ENCODE data around the gene SLC25A47. TPM values are rescaled to one million over a fixed set of nuclear protein-coding genes. Genes with fewer than 3 reads are reported as not detected.

The SLC25A47 gene
- total and polyA plus RNA-seq, 2 of the 4 experiments (the other 2 are of a cell fraction), result not detected

DNA sequence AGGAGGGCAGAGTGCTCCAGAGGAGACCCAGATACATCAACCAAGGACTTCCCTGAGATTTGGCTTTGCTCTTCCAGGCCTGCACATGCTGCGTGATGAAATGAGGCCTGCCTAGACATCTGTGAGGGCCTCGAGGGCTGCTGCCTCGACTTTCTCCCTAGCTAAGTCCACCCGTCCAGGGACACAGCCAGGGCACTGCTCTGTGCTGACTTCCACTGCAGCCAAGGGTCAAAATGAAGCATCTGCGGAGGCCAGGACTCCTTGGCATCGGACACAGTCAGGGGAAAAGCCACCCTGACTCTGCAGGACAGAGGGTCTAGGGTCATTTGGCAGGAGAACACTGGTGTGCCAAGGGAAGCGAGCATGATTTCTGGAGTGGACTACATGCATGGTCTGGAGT is 10.7 kb downstream of the SLC25A47 start:
- Histone ChIP-seq H3K9me3 (ENCODE audit: control insufficient read depth, insufficient read depth, low read length) (no peaks in the 10 kb centered on the region), H3K4ac (ENCODE audit: low read depth, low read length) (no peak overlapping the region), H4K91ac (ENCODE audit: insufficient read depth, low read depth, low read length) (no peak overlapping the region), H3K23ac (ENCODE audit: low read depth, low read length) (no peak overlapping the region), H3K9ac (ENCODE audit: low read depth, low read length) (no peak overlapping the region), H2AK9ac (replicated peaks; ENCODE audit: low read depth, low read length, poor library complexity) (no peak overlapping the region), H3K4me2 (ENCODE audit: low read depth, low read length) (no peak overlapping the region), H3K27ac (ENCODE audit: insufficient read depth, low read length) (no peak overlapping the region), H3K14ac (replicated peaks; ENCODE audit: low read depth, low read length) (no peak overlapping the region), H2AK5ac (ENCODE audit: low read depth, low read length) (no peak overlapping the region), H4K5ac (ENCODE audit: low read depth, low read length) (no peak overlapping the region), H4K20me1 (ENCODE audit: insufficient read depth, low read length) (no peaks in the 10 kb centered on the region; the same call in 1 of the 2 replicates), H2BK5ac (ENCODE audit: low read depth, low read length, poor library complexity, severe bottlenecking) (no peak overlapping the region), H3K79me1 (ENCODE audit: low read depth in 1 of 2, low read length in 2 of 2) (0 out of 4 replicates have a peak, but pooled peaks cover 0 to 6% of the 10 kb centered on the region in 2 experiments), H4K8ac (ENCODE audit: low read depth in 2 of 2, low read length in 2 of 2) (no peak overlapping the region), H2BK15ac (ENCODE audit: low read depth, low read length) (no peak overlapping the region), H3K36me3 (ENCODE audit: control insufficient read depth, insufficient read depth, low read length) (peaks cover 45% of the 10 kb centered on the region), H3K4me3 (ENCODE audit: insufficient read depth, low read depth, low read length) (no peak overlapping the region), H3K18ac (ENCODE audit: low read depth, low read length) (no peak overlapping the region), H2AFZ (replicated peaks; ENCODE audit: low read length, poor library complexity) (no peak overlapping the region), H3K27me3 (ENCODE audit: control insufficient read depth, insufficient read depth, low read length) (no peaks in the 10 kb centered on the region), H2BK120ac (ENCODE audit: low read depth, low read length) (no peak overlapping the region), H3K56ac (ENCODE audit: extremely low read depth, insufficient read depth, low read length) (no peak overlapping the region), H3K9me1 (ENCODE audit: insufficient read depth, low read length) (peaks cover 12% of the 10 kb centered on the region; the same call in 1 of the 2 replicates), H2BK20ac (ENCODE audit: low read depth, low read length) (no peak overlapping the region), H3K4me1 (ENCODE audit: control insufficient read depth, insufficient read depth, low read length) (no peaks in the 10 kb centered on the region)
- POLR2A ChIA-PET (ENCODE audit: unreplicated experiment), result no interaction called here
- no TSS peak for BruUV-seq (replicated peaks)
- DNase-seq, result no peak
- ATAC-seq (ENCODE audit: low read depth), result no peak
- in situ Hi-C loops (cut with MboI; ENCODE audit: low sequenced_read_pairs), result no loop called here
- intact Hi-C loops (cut with micrococcal nuclease), result no loop called here
- WGBS, 2 experiments (ENCODE audit: extremely low coverage in 2 of 2, insufficient read length in 1 of 2), result no CpG with 5 or more reads among the region's 7 CpGs
- TF ChIP-seq, protein P1, sequence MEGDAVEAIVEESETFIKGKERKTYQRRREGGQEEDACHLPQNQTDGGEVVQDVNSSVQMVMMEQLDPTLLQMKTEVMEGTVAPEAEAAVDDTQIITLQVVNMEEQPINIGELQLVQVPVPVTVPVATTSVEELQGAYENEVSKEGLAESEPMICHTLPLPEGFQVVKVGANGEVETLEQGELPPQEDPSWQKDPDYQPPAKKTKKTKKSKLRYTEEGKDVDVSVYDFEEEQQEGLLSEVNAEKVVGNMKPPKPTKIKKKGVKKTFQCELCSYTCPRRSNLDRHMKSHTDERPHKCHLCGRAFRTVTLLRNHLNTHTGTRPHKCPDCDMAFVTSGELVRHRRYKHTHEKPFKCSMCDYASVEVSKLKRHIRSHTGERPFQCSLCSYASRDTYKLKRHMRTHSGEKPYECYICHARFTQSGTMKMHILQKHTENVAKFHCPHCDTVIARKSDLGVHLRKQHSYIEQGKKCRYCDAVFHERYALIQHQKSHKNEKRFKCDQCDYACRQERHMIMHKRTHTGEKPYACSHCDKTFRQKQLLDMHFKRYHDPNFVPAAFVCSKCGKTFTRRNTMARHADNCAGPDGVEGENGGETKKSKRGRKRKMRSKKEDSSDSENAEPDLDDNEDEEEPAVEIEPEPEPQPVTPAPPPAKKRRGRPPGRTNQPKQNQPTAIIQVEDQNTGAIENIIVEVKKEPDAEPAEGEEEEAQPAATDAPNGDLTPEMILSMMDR (conservative IDR thresholded peaks at IDR 0.05; ENCODE audit: low read depth, low read length), result no peak
- no peak for TF ChIP-seq RCOR1 (IDR thresholded peaks at IDR 0.05; ENCODE audit: insufficient replicate concordance, low read length)
- no peak for TF ChIP-seq CHD1 (IDR thresholded peaks at IDR 0.05; ENCODE audit: low read depth, low read length)
- TF ChIP-seq, protein P2, sequence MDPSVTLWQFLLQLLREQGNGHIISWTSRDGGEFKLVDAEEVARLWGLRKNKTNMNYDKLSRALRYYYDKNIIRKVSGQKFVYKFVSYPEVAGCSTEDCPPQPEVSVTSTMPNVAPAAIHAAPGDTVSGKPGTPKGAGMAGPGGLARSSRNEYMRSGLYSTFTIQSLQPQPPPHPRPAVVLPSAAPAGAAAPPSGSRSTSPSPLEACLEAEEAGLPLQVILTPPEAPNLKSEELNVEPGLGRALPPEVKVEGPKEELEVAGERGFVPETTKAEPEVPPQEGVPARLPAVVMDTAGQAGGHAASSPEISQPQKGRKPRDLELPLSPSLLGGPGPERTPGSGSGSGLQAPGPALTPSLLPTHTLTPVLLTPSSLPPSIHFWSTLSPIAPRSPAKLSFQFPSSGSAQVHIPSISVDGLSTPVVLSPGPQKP (IDR thresholded peaks at IDR 0.05; ENCODE audit: borderline replicate concordance, low read depth, low read length), result no peak
- TF ChIP-seq MAFK (IDR thresholded peaks at IDR 0.05; ENCODE audit: low read depth, low read length), result no peak
- TF ChIP-seq SMC3 (IDR thresholded peaks at IDR 0.05; ENCODE audit: low read depth, low read length), result no peak
- no peak for TF ChIP-seq BHLHE40 (IDR thresholded peaks at IDR 0.05; ENCODE audit: low read depth, low read length)
- no peak for TF ChIP-seq MAZ (IDR thresholded peaks at IDR 0.05; ENCODE audit: borderline replicate concordance, low read depth, low read length)
- no peak for TF ChIP-seq POLR2A (IDR thresholded peaks at IDR 0.05; ENCODE audit: low read depth, low read length)
- no peak for TF ChIP-seq RFX5 (IDR thresholded peaks at IDR 0.05; ENCODE audit: low read depth, low read length)
- no peak for TF ChIP-seq RAD21 (IDR thresholded peaks at IDR 0.05; ENCODE audit: low read length)
- no peak for TF ChIP-seq NFE2L2 (IDR thresholded peaks at IDR 0.05; ENCODE audit: low read depth, low read length)
- dilution Hi-C loops (cut with HindIII; ENCODE audit: low sequenced_read_pairs, unreplicated experiment), result no loop called here
- CTCF ChIA-PET, result interaction anchor here (0.5 kb wide), 1 partner anchor 18 kb away, joined by 3 read pairs; no protein-coding TSS in a partner anchor
